Motor neuron (in vitro differentiated cells): ENCODE data around the gene SYNPR. TPM values are rescaled to one million over a fixed set of nuclear protein-coding genes. Genes with fewer than 3 reads are reported as not detected.
A peak's percentile ranks its signal among the peaks of the same experiment; 100 is the strongest.

Experiments used
- ATAC-seq, 8 experiments: fragments of 200-7000 bp; cut with Tn5 transposase; replicated peaks in 6 of 8; 2 replicates each; pipeline ENCODE4 v1.8.0; 2021; ENCODE audit warnings: mild to moderate bottlenecking in 8 of 8, moderate library complexity in 8 of 8
- H3K27ac ChIP-seq, 2 donors: fragments of 250-450 bp; sonication (Bioruptor Pico); 2 replicates each; pipeline ENCODE4 v1.9.0; 2021; ENCODE audit warnings: antibody characterized with exemption in 2 of 2, mild to moderate bottlenecking in 2 of 2, moderate library complexity in 1 of 2
- H3K4me1 ChIP-seq, 2 donors: fragments of 250-450 bp; sonication (Bioruptor Pico); replicated peaks in 1 of 2; 2 replicates each; pipeline ENCODE4 v1.6.1; 2021; ENCODE audit warnings: antibody characterized with exemption in 2 of 2, mild to moderate bottlenecking in 2 of 2, moderate library complexity in 1 of 2
- H3K4me3 ChIP-seq, 5 donors: fragments of 250-450 bp; sonication (Bioruptor Pico); 2 replicates each; pipeline ENCODE4 v1.9.0; 2021; ENCODE audit warnings: antibody characterized with exemption in 5 of 5, mild to moderate bottlenecking in 5 of 5, moderate library complexity in 4 of 5
- WGBS, 10 experiments: fragments of 450-650 bp; shearing (Covaris generic); methylation state at CpG; one replicate each; pipeline ENCODE4 v1.0.0; 2022; 5-methylcytosine and 5-hydroxymethylcytosine counted together
- in situ Hi-C, 9 experiments: fragments of 400-800 bp; cut with MboI; loops; one replicate each; pipeline ENCODE4 v1.15.0; 2021; ENCODE audit warnings: low sequenced_read_pairs in 9 of 9, low pct_unique_long_range_greater_than_20kb in 2 of 9; ENCODE audit not compliant: unreplicated experiment in 9 of 9
- total RNA-seq, 8 experiments: library from RNA; unstranded; fragments of 300-600 nt; gene quantifications; 2 replicates each; pipeline versions ENCODE4 v1.2.3 to v1.2.4, GENCODE V29; 2022

The SYNPR gene
- total RNA-seq, 8 experiments from 2014 or later, result 0.18 to 6.3 (median 1.9) TPM

DNA sequence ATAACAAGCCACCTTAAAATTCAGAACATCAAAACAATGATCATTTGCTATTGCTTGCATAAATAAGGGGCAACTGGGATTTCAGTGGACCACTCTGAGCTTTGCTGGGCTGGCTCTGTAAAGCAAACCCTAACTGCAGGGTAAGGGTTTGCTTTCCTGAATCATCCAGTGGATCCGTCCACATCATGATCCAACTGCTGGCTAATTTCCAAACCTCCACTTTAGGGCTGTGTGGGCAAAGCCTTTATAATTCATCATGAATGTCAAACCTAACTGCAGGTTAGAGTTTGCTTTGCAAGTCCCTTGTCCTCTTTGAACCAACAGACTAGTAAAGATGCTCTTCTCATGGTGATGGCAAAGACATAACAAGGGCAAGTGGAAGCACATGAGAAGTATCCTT is 76.1 kb downstream of the SYNPR start:
- 0 to 100% (median 83%) methylated on average over 1 of the region's 1 CpG; no CpG with 5 or more reads in 5 of the 10 experiments for WGBS, 10 experiments
- Histone ChIP-seq H3K27ac (no peak overlapping the region), H3K4me3 (no peak overlapping the region), H3K4me1 (peaks cover 0 to 4% of the 10 kb centered on the region in 2 donors)
- ATAC-seq, result no peak
- in situ Hi-C loops, result loop anchor here (10.0 to 25.0 kb wide), 5 partner anchors 208 to 633 kb away; partner anchors contain the start of gene C3orf49 (in 9 of the 9)

DNA sequence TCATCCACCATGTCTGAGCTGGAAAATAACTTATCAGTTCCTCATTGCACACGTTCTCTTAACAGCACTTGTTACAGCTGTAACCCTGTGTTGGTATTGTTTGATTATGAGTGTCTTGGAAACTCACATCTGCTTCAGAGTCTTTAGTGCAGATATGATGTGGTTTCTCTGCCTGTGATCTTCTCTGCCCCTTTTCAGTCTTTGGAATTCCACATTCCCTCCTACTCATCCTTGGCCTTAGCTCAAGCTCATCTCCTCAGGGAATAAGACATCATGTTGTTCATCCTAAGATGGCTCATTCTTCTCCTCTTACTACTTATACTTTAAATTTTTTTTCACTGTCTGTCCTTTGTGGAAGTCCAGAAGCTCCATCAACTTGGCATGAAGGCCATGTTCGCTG is 77.7 kb downstream of the SYNPR start:
- Histone ChIP-seq H3K27ac (no peak overlapping the region), H3K4me1 (no peaks in the 10 kb centered on the region), H3K4me3 (no peak overlapping the region)
- in situ Hi-C loops, result loop anchor here (10.0 to 25.0 kb wide), 5 partner anchors 206 to 631 kb away; partner anchors contain the start of gene C3orf49 (in 9 of the 9)
- WGBS, 10 experiments, result 0 to 100% (median 60%) methylated on average over 1 to 2 of the region's 2 CpGs; no CpG with 5 or more reads in 3 of the 10 experiments
- no peak for ATAC-seq

DNA sequence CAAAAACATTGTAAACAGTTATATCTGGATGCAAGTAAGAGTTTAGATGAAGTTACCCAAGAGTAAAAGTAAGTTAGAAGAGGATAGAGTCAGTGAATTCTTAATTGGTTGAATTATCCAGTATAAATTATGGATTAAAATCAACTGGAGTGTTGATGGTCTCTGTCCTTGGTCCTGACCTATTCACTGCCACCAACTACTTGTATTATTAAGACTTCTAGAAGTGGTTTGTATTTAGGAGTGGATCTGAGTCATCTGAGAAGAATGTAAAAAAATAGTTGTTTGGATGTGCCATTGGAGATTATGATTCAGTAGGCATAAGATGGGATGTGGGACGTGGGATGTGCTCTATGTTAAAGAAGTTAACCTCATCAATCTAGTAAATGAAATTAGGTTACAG is 86.4 kb downstream of the SYNPR start:
- H3K27ac ChIP-seq, result no peak overlapping the region
- H3K4me3 ChIP-seq, result no peak overlapping the region
- H3K4me1 ChIP-seq, result no peaks in the 10 kb centered on the region
- peak in 2 of 8 experiments; percentile 31 to 39 for ATAC-seq
- WGBS, 10 experiments, result 0 to 50% (median 0%) methylated on average over 1 of the region's 1 CpG; no CpG with 5 or more reads in 2 of the 10 experiments
- in situ Hi-C loops, result loop anchor here in 6 of 9 experiments (25.0 kb wide), 4 partner anchors 198 to 623 kb away; partner anchors contain the start of gene C3orf49 (in 4 of the 6)

DNA sequence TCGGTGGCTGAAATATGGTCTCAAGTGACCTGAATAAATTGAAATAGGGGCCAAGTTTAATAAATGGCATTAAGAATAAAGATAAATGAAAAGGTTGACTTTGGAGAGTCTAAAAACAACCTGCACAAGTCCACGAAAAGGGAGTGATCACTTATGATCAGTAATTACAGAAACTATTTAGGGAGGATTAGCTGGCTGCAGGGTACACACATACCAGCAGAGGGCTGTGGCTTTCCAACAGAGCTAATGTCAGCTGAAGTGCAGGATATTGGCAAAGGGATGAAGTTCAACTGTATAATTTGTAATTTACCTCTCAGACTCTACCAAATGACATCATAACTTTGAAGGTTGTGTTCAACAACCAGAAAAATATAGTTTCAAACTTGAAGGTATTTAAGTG is 86.8 kb downstream of the SYNPR start:
- no peaks in the 10 kb centered on the region for H3K4me1 ChIP-seq
- peak in 4 of 8 experiments; percentile 20 to 68 (median 42) for ATAC-seq
- in situ Hi-C loops, result loop anchor here in 6 of 9 experiments (25.0 kb wide), 4 partner anchors 197 to 622 kb away; partner anchors contain the start of gene C3orf49 (in 4 of the 6)
- WGBS, 10 experiments, result 50 to 100% (median 63%) methylated on average over 1 to 2 of the region's 2 CpGs; no CpG with 5 or more reads in 1 of the 10 experiments
- no peak overlapping the region for H3K27ac ChIP-seq
- no peak overlapping the region for H3K4me3 ChIP-seq

DNA sequence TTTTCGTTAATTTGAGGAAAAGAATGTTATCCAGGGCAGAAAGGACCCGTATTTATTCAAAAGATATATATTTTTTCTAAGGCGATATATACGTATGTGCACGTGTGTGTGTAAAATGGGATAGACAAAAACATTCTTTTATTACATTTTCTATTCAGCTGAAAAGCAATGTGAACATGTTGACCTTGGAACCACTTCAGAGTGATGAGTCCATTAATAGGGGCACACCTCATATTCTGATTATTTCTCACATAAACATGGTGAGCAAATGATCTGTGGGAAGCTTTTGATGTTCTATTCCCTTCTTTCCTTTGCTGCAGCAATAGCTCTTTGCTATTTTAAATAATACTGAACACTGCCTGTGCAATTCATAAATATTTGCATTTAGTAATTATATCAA is 87.6 kb downstream of the SYNPR start:
- no peak overlapping the region for H3K4me3 ChIP-seq
- WGBS, 10 experiments, result 35 to 98% (median 88%) methylated on average over 2 to 5 of the region's 5 CpGs

DNA sequence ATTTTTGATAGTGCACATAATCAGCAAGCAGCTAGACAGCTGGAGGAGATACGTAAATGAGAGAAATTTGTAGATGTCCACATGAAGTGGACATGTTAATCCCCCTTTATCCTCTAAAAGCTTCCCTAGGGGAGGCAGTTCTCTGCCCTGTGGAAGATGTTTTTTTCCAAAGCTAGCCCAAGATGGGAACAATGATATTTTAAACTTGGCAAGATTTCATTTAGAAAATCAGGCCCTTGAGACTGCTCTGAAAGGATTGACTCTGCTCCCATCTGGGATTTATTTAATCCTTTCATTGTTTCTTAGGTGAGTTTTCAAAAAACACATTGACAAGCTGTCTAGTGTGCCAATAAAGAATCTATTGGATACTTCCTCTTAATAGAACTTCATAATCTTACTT is 92.0 kb downstream of the SYNPR start:
- in situ Hi-C loops, result loop anchor here in 6 of 9 experiments (25.0 kb wide), 4 partner anchors 192 to 617 kb away; partner anchors contain the start of gene C3orf49 (in 4 of the 6)
- 13 to 100% (median 70%) methylated on average over 1 of the region's 1 CpG; no CpG with 5 or more reads in 4 of the 10 experiments for WGBS, 10 experiments
- Histone ChIP-seq H3K4me1 (no peaks in the 10 kb centered on the region), H3K4me3 (no peak overlapping the region), H3K27ac (no peak overlapping the region)
- ATAC-seq, result no peak

More for the DNA sequence above, 87.6 kb downstream of the SYNPR start:
- ATAC-seq, result no peak
- Histone ChIP-seq H3K27ac (no peak overlapping the region), H3K4me1 (no peaks in the 10 kb centered on the region)
- in situ Hi-C loops, result loop anchor here in 6 of 9 experiments (25.0 kb wide), 4 partner anchors 197 to 622 kb away; partner anchors contain the start of gene C3orf49 (in 4 of the 6)

DNA sequence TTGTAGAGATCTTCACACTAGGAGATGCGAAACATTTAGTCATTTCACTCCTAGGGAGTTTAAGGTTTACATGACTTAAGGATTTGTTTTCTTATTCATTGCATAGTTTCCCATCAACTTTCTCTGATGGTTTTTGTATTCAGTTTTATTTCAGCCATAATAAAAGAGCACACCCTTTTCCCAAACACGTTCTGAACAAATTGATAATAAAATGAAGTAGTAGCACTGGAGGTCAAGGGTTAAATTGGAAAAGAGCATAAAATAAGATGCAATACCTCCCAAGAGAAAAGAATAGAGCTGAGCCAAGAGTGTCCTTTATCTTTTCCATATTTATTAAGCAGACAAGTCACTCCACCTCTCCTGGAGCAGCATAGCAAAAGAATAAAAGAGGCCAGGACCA is 104.9 kb downstream of the SYNPR start:
- in situ Hi-C loops, result no loop called here
- Histone ChIP-seq H3K27ac (no peak overlapping the region), H3K4me1 (no peaks in the 10 kb centered on the region), H3K4me3 (no peak overlapping the region)
- ATAC-seq, result peak in 2 of 8 experiments; percentile 19 to 59
- WGBS, 10 experiments, result 20 to 100% (median 56%) methylated on average over 1 to 2 of the region's 2 CpGs

DNA sequence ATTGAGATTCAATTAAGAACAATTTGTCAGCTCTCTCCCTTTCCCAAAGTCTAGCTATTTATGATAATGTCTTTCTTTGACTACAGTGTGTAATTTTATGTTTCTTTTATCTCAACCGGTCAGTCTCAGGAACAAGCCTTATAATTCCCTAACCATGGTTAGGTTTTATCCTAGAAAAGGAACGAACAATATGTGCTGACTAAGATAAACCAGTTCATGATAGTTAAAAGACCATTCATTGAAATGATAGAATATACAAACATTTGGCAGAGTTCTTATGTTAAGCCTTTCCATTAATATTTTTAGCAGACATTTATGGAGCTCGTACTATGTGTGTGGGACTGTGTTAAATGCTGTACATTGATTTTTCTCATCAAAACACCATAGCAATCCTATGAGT is 106.3 kb downstream of the SYNPR start:
- Histone ChIP-seq H3K4me1 (no peaks in the 10 kb centered on the region), H3K4me3 (no peak overlapping the region), H3K27ac (no peak overlapping the region)
- no peak for ATAC-seq
- in situ Hi-C loops, result no loop called here
- 17 to 100% (median 88%) methylated on average over 1 to 3 of the region's 3 CpGs for WGBS, 10 experiments

DNA sequence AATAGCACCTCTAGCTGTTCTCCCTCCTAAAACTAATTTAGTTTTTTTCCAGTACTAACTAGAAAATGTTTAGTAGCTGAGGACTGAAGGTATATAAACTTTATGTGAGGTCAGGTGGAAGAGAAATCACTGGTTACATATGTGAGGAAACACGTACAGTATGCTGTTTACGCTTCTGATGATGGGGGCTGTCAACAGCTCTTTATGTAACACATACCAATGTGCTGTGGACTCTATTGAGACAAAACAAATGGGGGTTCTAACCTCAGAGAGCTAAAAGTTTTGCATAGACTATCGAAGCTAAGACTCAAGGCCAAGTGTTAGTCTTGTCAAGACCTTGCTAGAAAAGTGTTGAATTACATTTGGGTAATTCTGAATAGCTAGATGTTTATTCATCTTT is 107.5 kb downstream of the SYNPR start:
- 0 to 80% (median 27%) methylated on average over 1 to 3 of the region's 3 CpGs; no CpG with 5 or more reads in 1 of the 10 experiments for WGBS, 10 experiments

DNA sequence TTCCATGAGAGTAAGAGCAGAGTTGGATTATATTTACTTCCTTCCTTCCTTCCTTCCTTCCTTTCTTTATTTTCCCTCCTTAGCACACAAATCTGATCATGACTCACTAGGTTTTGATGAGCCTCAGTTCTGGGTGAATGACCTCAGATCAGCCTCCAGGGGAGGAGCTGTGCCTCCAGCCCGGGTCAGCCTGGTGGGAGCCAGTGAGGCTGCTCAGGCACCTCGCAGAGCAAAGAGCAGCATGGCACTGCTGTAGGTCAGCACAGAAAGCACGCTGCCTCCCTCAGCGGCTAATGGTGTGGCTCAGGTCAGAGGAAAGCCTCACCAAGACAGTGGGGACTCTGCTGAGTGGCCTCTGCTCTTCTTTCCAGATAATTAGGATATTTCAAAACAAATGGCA is 108.5 kb downstream of the SYNPR start:
- in situ Hi-C loops, result no loop called here
- H3K27ac ChIP-seq, result no peak overlapping the region
- 0 to 67% methylated on average over 1 to 3 of the region's 4 CpGs; no CpG with 5 or more reads in 8 of the 10 experiments for WGBS, 10 experiments
- no peaks in the 10 kb centered on the region for H3K4me1 ChIP-seq
- H3K4me3 ChIP-seq, result no peak overlapping the region
- peak in 5 of 8 experiments; percentile 59 to 79 (median 61) for ATAC-seq

More for the DNA sequence above, 107.5 kb downstream of the SYNPR start:
- Histone ChIP-seq H3K4me1 (no peaks in the 10 kb centered on the region), H3K27ac (no peak overlapping the region), H3K4me3 (no peak overlapping the region)
- ATAC-seq, result no peak
- in situ Hi-C loops, result no loop called here

DNA sequence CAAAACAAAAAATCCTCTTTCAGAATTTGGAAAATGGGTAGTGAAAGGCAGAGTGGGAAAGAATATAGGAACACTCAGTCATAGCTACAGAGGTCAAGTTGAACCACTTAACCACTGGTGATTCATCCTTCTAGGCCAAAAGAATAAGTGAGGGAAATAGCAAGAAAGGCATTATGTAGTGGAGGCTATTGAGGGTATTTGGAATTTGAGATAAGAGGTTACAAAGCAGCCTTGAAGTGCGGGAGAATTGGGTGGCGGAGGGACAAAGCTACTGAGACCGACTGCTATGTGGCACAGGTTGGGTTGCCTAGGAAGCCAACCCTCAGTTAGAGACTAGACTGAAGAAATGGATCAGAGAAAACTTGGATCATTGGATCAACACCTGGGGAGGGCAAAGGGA is 109.5 kb downstream of the SYNPR start:
- in situ Hi-C loops, result no loop called here
- no peak for ATAC-seq
- H3K27ac ChIP-seq, result no peak overlapping the region
- no peak overlapping the region for H3K4me3 ChIP-seq
- 54 to 100% (median 69%) methylated on average over 1 to 3 of the region's 3 CpGs; no CpG with 5 or more reads in 1 of the 10 experiments for WGBS, 10 experiments
- H3K4me1 ChIP-seq, result no peaks in the 10 kb centered on the region

DNA sequence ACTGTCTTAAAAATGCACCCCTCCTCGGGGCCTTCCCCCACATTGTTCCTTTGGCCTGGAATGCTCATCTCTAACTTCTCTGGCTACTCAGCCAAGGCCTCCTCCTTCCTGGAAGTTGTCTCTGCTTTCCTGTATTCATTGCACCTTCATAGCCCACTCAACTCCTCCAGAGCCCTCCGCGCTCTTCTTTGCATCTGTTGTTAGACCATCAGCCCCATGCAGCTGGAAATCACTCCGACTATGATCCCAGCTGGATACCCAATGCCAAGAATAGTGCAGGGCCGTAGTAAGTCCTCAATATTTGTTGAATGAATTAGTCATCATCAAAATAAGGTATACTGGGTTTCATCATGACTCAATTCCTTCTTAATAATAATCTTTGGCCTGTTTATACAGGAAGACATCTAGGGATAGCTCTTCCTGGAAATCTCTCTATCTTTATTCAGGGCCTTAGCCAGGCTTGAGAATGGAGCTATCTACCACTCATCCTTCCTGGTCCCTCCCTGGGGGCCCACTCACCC is 112.7 kb downstream of the SYNPR start:
- Histone ChIP-seq H3K4me1 (no peaks in the 10 kb centered on the region), H3K4me3 (no peak overlapping the region), H3K27ac (no peak overlapping the region)
- no peak for ATAC-seq
- WGBS, 10 experiments, result 20 to 100% (median 76%) methylated on average over 1 to 5 of the region's 5 CpGs
- in situ Hi-C loops, result no loop called here

DNA sequence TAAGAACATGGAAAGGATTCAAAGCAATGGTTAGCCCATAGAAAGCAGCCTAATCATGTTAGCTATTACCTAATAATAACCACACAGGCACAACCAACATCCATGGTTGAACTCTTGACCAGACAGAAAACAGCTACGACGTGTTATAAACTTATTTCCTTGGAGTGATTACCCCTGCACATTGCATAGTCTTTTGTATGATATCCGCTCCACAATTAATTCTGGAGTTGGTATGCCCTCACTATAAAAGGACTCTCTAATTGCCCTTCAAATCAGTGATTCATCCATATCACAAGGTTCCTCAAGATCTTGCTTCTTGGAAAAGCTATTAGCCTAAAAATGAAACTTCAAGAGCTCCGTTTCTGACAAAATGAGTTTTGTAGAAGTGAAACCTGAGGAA is 117.9 kb downstream of the SYNPR start:
- Histone ChIP-seq H3K27ac (no peak overlapping the region), H3K4me1 (no peaks in the 10 kb centered on the region), H3K4me3 (no peak overlapping the region)
- in situ Hi-C loops, result no loop called here
- WGBS, 10 experiments, result 28 to 100% (median 88%) methylated on average over 2 to 4 of the region's 4 CpGs
- no peak for ATAC-seq
